Skeletal muscle satellite cell (primary cell): ENCODE measurements around the gene DNAJB6.
"Not testable (repeated sequence)": the region's sequence is repeated elsewhere in the genome, so short reads cannot be mapped to it uniquely, and the experiment has no call there.

ENCODE experiments used
- H3K27me3 ChIP-seq: 2 replicates; pipeline ENCODE4 v1.7.0; 2013; ENCODE audit warnings: low read length; ENCODE audit not compliant: control insufficient read depth, insufficient read depth
- H3K36me3 ChIP-seq: 2 replicates; pipeline ENCODE4 v1.7.0; 2013; ENCODE audit warnings: mild to moderate bottlenecking, control low read depth, low read length; ENCODE audit not compliant: insufficient read depth
- H3K4me1 ChIP-seq: 2 replicates; pipeline ENCODE4 v1.7.0; 2013; ENCODE audit warnings: low read length; ENCODE audit not compliant: control insufficient read depth, insufficient read depth
- H3K4me2 ChIP-seq: 2 replicates; pipeline ENCODE4 v1.7.0; 2013; ENCODE audit warnings: mild to moderate bottlenecking, low read length
- H3K4me3 ChIP-seq: 2 replicates; pipeline ENCODE4 v1.7.0; 2013; ENCODE audit warnings: low read length
- H3K9ac ChIP-seq: 2 replicates; pipeline ENCODE4 v1.7.0; 2013; ENCODE audit warnings: mild to moderate bottlenecking, low read depth, low read length, moderate library complexity
- H3K9me3 ChIP-seq: replicated peaks from 2 replicates; pipeline ENCODE4 v1.7.0; 2013; ENCODE audit warnings: mild to moderate bottlenecking, control low read depth, low read length

DNAJB6 gene

DNA sequence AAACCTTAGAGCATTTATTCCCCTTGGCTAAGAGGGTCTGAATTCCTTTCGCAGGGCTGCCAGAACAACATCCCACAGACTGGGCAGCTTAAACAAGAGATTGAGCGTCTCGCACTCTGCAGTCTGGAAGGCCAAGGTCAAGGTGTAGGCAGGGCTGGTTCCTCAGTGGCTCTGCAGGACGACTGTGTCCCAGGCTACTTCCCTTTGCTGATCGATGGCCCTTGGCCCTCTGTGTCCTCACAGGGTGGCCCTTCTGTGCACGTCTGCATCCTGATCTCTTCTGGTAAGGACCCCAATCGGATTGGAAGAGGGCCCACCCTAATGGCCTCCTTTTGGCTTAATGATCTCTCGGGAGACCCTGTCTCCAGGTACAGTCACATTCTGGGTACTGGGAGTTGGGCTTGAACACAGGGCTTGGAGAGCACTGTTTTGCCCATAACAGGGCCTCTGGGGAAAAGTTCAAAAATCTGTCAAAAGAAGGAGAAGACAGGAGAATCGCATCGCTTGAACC, 35.1 kb upstream of the DNAJB6 start:
- Histone ChIP-seq H3K4me2 (no peak overlapping the region), H3K9me3 (no peaks in the 10 kb centered on the region), H3K9ac (peak overlapping the region; percentile 49), H3K4me3 (no peak overlapping the region), H3K36me3 (no peaks in the 10 kb centered on the region), H3K4me1 (peaks cover 34% of the 10 kb centered on the region), H3K27me3 (no peaks in the 10 kb centered on the region)

DNA sequence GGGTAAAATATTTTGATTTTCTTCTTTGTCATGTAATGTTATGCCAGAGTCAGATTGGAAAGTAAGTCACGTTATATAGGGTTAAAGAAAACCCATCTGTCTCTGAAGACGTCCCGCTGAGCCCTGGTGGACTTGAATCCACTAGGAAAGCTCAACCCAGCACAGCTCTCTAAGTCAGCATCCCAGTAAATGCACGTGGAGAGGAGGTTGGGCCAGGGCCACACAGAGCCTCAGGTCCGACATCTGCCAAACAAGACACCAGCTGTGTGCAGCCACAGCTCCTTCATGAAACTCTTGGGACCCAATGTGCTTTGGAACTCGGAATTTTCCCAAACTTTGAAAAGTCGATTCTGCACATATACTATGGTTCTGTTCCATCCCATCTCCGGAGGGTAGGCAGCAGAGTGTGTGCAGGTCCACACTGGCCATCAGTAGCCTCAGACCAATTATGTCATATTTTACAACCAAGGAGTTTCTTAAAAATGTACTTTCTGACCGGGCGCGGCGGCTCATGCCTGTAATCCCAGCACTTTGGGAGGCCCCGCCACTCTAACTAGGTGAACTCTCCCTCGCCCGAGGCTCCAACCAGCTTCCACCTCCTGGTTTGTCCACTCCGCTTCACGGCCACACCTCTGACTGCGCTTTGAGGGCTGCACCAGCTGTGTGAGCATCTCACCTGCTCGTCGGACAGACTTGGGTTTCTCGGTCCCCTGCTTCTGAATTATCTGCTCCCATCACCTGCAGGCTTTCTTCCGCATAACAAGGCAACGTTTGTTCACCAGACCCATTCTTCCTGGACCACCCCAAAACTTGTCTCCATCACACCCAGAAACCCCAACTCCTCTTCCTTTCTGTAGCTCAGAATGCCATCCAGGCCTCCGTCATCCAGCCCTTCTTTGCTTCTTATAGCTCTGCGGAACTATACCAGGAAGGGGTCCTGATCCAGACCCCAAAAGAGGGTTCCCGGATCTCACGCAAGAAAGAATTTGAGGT, 29.7 kb upstream of the DNAJB6 start:
- Histone ChIP-seq H3K4me3 (no peak overlapping the region), H3K27me3 (no peaks in the 10 kb centered on the region), H3K36me3 (no peaks in the 10 kb centered on the region), H3K9ac (no peak overlapping the region), H3K4me2 (no peak overlapping the region), H3K4me1 (peaks cover 38% of the 10 kb centered on the region), H3K9me3 (no peaks in the 10 kb centered on the region)

DNA sequence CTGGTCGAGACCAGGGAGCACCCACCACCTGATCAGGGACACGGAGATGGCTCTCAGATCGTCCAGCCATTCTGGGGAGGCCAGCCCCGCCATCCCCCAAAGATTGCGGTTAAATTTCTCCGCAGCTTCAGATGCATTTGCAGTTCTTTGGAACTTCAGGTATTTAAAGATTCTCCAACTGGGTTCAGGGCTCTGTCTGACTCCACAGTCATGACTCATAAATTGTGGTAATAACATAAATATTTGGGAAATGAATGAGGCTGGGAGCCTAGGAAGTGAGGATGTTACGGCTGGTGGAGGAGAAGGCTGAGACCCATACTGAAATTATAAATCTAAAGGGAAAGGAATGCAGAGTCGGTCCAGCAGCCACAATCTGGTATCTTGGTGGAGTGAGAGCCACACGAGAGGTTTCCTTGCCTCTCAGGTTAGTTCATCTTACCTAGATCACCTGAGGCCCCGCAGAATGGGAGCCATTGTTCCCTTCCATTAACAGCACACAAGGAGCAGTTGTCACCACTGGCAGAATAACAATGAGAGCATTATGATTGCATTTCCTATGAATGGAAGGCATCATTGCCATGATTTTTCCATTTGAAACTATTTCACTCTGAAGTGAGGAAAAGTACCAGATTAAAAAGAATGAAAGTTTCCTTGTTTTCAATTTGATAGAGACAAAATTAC, 26.7 kb upstream of the DNAJB6 start:
- Histone ChIP-seq H3K9ac (peak overlapping the region; percentile 85), H3K4me3 (peak overlapping the region; percentile 39), H3K27me3 (no peaks in the 10 kb centered on the region), H3K4me2 (peak overlapping the region; percentile 73), H3K36me3 (no peaks in the 10 kb centered on the region), H3K4me1 (peaks cover 24% of the 10 kb centered on the region), H3K9me3 (no peaks in the 10 kb centered on the region)

DNA sequence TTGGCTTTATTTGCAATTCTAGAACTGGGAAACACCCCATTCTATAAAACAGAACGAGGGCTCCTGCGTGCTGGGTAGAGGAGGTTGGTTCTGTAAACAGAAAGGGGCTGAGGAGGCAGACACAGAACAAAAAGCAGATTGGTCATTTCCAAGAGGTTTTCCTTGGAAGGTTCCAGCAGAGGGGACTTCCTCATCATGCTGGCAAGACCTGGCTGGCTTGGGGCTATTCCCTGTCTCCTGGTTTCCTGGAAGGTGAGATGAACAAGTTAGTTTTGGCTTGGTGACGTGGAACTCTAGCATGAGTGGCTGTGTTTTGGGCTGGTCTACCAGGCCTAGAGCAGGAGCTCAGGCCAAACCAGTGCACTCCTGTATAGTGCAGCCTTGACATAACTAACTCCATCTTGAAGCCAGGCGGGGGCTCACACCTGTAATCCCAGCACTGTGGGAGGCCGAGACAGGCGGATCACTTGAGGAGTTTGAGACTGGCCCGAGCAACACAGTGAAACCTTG, 26.1 kb upstream of the DNAJB6 start:
- H3K27me3 ChIP-seq: no peaks in the 10 kb centered on the region
- H3K4me3 ChIP-seq: no peak overlapping the region
- peak overlapping the region; percentile 65 for H3K4me2 ChIP-seq
- no peaks in the 10 kb centered on the region for H3K36me3 ChIP-seq
- H3K9ac ChIP-seq: peak overlapping the region; percentile 58
- H3K9me3 ChIP-seq: no peaks in the 10 kb centered on the region
- H3K4me1 ChIP-seq: peaks cover 24% of the 10 kb centered on the region

DNA sequence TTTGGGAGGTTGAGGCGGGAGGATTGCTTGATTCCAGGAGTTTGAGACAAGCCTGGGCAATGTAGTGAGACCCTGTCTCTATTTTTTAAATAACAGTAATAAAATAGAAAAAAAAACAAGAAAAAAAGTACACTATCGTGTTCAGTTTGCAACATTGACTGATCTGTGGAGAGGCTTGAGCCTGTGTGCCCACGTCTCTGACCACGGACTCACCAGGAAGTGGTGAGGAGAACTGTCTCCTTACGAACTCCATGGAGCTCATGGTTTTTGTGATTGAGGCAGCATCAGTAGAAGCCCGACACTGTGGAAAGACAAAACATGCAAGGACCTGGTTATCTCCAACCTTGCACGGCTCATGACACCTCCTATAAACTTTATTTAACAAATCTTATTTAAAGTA, 23.9 kb upstream of the DNAJB6 start:
- Histone ChIP-seq H3K9ac (no peak overlapping the region), H3K27me3 (no peaks in the 10 kb centered on the region), H3K9me3 (no peaks in the 10 kb centered on the region), H3K4me1 (peaks cover 25% of the 10 kb centered on the region), H3K4me3 (no peak overlapping the region), H3K4me2 (no peak overlapping the region), H3K36me3 (no peaks in the 10 kb centered on the region)

DNA sequence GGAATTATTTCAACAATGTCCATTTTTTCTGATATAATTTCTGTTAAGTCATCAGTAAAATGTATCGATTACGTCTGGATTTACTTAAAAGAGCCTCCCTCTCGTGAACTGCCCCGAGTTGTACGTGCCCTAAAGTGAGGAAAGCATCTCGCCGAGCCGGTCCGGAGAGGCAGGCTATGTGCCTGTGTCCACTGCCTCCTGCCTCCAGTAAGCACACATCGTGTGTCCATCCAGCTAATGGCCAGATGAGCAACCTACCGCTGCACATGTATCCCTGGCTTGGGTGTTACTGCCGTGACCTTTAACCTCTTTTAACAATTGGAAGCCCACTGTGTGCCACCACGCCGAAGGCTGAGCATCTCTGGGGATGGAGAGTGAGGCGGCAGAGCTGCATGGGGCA, 23.2 kb upstream of the DNAJB6 start:
- Histone ChIP-seq H3K4me1 (peaks cover 31% of the 10 kb centered on the region), H3K4me3 (no peak overlapping the region), H3K9me3 (no peaks in the 10 kb centered on the region), H3K4me2 (no peak overlapping the region), H3K27me3 (no peaks in the 10 kb centered on the region), H3K36me3 (no peaks in the 10 kb centered on the region), H3K9ac (no peak overlapping the region)

DNA sequence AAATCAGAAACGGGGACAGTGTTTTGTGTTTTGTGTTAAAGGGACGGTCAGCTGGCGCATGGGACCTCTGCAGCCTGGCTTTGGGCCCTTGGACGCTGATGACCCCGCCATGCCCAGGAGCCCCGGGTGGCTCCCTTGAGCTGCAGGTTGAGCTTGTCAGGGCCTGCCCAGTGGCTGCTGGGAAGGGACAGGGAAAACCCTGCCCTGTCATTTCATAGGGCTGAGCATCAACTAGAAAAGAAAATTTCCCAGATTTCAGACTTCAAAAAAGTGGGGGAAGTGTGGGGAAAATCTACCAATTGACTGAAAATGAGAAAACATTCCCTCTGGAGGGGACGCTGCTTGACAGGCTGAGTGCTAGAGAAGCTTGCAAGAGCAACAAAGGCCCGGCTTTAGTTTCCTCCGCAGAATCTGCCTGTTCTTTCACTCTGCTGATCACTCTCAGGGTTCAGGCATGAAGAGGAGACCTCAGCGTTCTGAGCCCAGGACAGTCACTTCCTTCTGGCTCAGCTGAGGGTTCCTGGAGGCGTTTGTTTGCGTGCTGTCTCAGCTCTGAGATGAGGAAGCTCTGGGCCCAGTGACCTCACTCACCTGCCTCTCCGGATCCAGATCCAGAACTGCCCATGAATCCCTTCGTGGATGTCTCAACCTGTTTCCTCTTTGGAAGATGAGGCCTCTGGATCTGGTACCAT, 18.6 kb upstream of the DNAJB6 start:
- H3K4me3 ChIP-seq: no peak overlapping the region
- H3K36me3 ChIP-seq: no peaks in the 10 kb centered on the region
- H3K9me3 ChIP-seq: no peaks in the 10 kb centered on the region
- H3K4me2 ChIP-seq: no peak overlapping the region
- H3K9ac ChIP-seq: peak overlapping the region; percentile 25
- H3K4me1 ChIP-seq: peaks cover 13% of the 10 kb centered on the region
- no peaks in the 10 kb centered on the region for H3K27me3 ChIP-seq

DNA sequence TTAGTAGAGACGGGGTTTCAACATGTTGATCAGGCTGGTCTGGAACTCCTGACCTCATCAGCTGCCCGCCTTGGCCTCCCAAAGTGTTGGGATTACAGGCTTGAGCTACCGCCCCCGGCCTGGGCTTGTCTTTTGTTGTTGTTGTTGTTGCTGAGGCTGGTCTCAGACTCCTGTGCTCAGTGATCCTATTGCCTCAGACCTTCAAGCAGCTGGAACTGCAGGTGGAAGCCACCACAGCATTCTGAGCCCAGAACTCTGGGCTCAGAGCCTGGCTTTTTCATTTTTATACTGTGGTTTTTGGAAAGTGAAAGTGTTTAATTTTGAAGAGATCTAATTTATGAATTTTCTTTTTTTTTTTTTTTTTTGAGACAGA, 16.2 kb upstream of the DNAJB6 start:
- Histone ChIP-seq H3K4me1 (peaks cover 13% of the 10 kb centered on the region), H3K9me3 (no peaks in the 10 kb centered on the region), H3K27me3 (no peaks in the 10 kb centered on the region), H3K9ac (no peak overlapping the region), H3K4me3 (no peak overlapping the region), H3K4me2 (no peak overlapping the region), H3K36me3 (no peaks in the 10 kb centered on the region)

DNA sequence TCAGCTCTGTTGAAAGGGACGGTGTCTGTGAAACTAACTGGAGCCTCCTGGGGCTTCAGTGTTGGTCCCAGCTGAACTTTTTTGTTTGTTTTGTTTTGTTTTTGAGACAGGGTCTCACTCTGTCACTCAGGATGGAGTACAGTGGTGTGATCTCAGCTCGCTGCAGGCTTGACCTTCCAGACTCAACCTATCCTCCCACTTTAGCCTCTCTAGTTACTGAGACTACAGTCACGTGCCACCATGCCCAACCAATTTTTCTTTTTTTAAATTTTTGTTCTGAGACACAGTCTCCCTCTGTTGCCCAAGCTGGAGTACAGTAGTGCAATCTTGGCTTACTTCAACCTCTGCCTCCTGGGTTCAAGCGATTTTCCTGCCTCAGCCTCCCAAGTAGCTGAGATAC, 13.4 kb upstream of the DNAJB6 start:
- no peaks in the 10 kb centered on the region for H3K27me3 ChIP-seq
- H3K4me2 ChIP-seq: no peak overlapping the region
- no peak overlapping the region for H3K4me3 ChIP-seq
- no peak overlapping the region for H3K9ac ChIP-seq
- H3K4me1 ChIP-seq: peaks cover 8% of the 10 kb centered on the region
- no peaks in the 10 kb centered on the region for H3K36me3 ChIP-seq
- H3K9me3 ChIP-seq: no peaks in the 10 kb centered on the region

DNA sequence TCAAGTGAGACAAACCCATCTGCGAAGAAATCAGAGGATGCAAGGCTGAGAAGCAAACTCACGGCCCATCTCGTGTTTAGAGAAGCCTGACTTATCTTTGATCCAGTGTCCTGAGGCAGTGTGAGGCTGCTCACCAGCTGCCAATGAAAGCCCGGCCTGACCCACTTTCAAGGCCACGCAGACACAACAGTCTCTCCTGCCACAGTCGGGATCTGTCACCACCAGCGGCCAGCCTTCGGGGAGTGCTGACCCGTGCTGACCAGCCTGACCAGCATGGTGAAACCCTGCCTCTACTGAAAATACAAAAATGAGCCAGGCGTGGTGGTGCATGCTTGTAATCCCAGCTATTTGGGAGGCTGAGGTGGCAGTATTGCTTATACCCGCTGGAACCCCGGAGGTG, 7.4 kb upstream of the DNAJB6 start:
- Histone ChIP-seq H3K27me3 (no peaks in the 10 kb centered on the region), H3K36me3 (no peaks in the 10 kb centered on the region), H3K4me2 (no peak overlapping the region), H3K9me3 (no peaks in the 10 kb centered on the region), H3K9ac (no peak overlapping the region), H3K4me3 (no peak overlapping the region), H3K4me1 (peaks cover 6% of the 10 kb centered on the region)

DNA sequence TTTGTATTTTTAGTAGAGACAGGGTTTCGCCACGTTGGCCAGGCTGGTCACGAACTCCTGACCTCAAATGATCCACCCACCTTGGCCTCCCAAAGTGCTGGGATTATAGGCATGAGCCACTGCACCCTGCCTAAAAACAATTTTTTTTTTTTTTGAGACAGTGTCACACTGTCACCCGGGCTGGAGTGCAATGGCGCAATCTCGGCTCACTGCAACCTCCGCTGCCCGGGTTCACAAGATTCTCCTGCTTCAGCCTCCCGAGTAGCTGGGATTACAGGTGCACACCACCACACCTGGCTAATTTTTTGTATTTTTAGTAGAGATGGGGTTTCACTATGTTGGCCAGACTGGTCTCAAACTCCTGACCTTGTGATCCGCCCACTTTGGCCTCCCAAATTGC, 6.2 kb upstream of the DNAJB6 start:
- not testable (repeated sequence) for H3K4me3 ChIP-seq, H3K9ac ChIP-seq, H3K4me1 ChIP-seq, H3K36me3 ChIP-seq, H3K4me2 ChIP-seq, H3K27me3 ChIP-seq, H3K9me3 ChIP-seq
